Transverse colon (tissue), 4 donors: ENCODE measurements around the gene GM2A. TPM values are rescaled to one million over a fixed set of nuclear protein-coding genes. Genes with fewer than 3 reads are reported as not detected.

Source experiments
- DNase-seq: peaks from one replicate; pipeline ENCODE4 v3.0.0-alpha.2; 2019
- H3K27ac ChIP-seq, 4 donors: fragments of 200-600 bp; sonication (generic); 2 replicates each; pipeline ENCODE4 v1.5.1; 2016 to 2018; ENCODE audit warnings: inconsistent platforms in 4 of 4
- H3K27me3 ChIP-seq: fragments of 200-600 bp; sonication (generic); 2 replicates; pipeline ENCODE4 v1.5.1; 2017; ENCODE audit warnings: inconsistent platforms
- H3K36me3 ChIP-seq, 4 donors: fragments of 200-600 bp; sonication (generic); 2 replicates each; pipeline ENCODE4 v1.5.1; 2017 to 2019; ENCODE audit warnings: inconsistent platforms in 4 of 4
- H3K4me1 ChIP-seq, 4 donors: fragments of 200-600 bp; sonication (generic); 2 replicates each; pipeline ENCODE4 v1.5.1; 2017 to 2020; ENCODE audit warnings: inconsistent platforms in 4 of 4
- H3K4me3 ChIP-seq, 4 donors: fragments of 200-600 bp; sonication (generic); 1 replicate in 1 of 4; 2 replicates in 3 of 4; pipeline versions ENCODE4 v1.5.1 to v1.6.1; 2017 to 2019; ENCODE audit warnings: inconsistent platforms in 4 of 4
- H3K9me3 ChIP-seq, 2 donors: fragments of 200-600 bp; sonication (generic); 2 replicates each; pipeline ENCODE4 v1.5.1; 2017 to 2019; ENCODE audit warnings: inconsistent platforms in 2 of 2
- EP300 ChIP-seq: sonication (generic); formaldehyde crosslinking; IDR thresholded peaks from one replicate; pipeline ENCODE4 v1.6.1; 2017; ENCODE audit warnings: antibody characterized with exemption, low read depth
- POLR2A ChIP-seq: fragments of 450-650 bp; IDR thresholded peaks from one replicate; pipeline ENCODE4 v1.6.1; 2016; ENCODE audit warnings: antibody characterized with exemption, mild to moderate bottlenecking, moderate library complexity
- POLR2AphosphoS5 ChIP-seq, 3 donors: sonication (generic); formaldehyde crosslinking; IDR thresholded peaks; one replicate each; pipeline ENCODE4 v1.6.1; 2016; ENCODE audit warnings: antibody characterized with exemption in 3 of 3
- WGBS, 2 donors: methylation state at CpG; one replicate each; pipeline ENCODE4 v1.1.5; 2018; ENCODE audit warnings: low coverage in 1 of 2; 5-methylcytosine and 5-hydroxymethylcytosine counted together
- in situ Hi-C, 4 donors: fragments of 200-750 bp; cut with MboI; loops; one replicate each; pipeline versions ENCODE4 v1.15.0 to v1.15.1; 2017; ENCODE audit warnings: low sequenced_read_pairs in 3 of 4, low pct_ligation_motif_present in 1 of 4, low pct_unique_long_range_greater_than_20kb in 1 of 4
- intact Hi-C: fragments of 100-400 bp; cut with DNase I; formaldehyde crosslinking; loops from one replicate; pipeline ENCODE4 v1.15.1; 2023; ENCODE audit warnings: low total_unique reads
- total RNA-seq, 4 donors: library from RNA; depleted of rRNA; stranded (reverse); fragments of >200 nt; gene quantifications; one replicate each; pipeline ENCODE4 v1.1.0, GENCODE V29; 2016
- TF ChIP-seq, protein P1 (sequence below), 5 experiments: fragments of 200-600 bp in 3 of 5; fragments of 450-650 bp in 2 of 5; sonication (generic) in 3 of 5; IDR thresholded peaks; 1 replicate in 2 of 5; 2 replicates in 3 of 5; pipeline ENCODE4 v1.5.1; 2016 to 2017; ENCODE audit warnings: antibody characterized with exemption in 5 of 5, inconsistent platforms in 3 of 5, mild to moderate bottlenecking in 2 of 5, moderate library complexity in 1 of 5

GM2A gene
- total RNA-seq, 4 donors from 2014 or later, result 5.6 to 19.5 (median 11.2) TPM

DNA sequence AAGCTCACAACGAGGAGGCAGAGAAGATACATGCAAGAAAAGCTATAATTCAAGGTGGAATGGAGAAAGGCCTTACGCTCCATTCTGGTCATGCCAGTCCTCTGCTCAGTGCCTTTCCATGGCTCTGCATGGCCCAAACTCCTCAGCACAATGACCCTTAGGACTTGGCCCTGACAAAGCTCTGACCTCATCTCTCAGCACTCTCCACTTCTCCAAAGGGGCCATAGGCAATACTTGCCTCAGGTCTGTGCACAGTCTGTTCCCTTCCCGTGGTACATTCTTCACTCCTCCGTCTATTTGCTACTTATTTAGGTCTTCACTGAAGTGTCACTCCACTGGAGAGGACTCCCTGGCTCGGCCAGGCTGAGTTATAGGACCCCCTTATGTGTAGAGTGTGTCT is 25.9 kb downstream of the GM2A start:
- Histone ChIP-seq H3K4me3 (no peak overlapping the region), H3K36me3 (no peaks in the 10 kb centered on the region), H3K9me3 (no peaks in the 10 kb centered on the region), H3K4me1 (no peaks in the 10 kb centered on the region), H3K27me3 (no peaks in the 10 kb centered on the region), H3K27ac (no peak overlapping the region)
- intact Hi-C loops (no loop called here), in situ Hi-C loops (no loop called here)
- DNase-seq, result no peak
- TF ChIP-seq POLR2AphosphoS5 (IDR thresholded peaks at IDR 0.05) (no peak), POLR2A (no peak), EP300 (no peak)
- TF ChIP-seq, protein P1, sequence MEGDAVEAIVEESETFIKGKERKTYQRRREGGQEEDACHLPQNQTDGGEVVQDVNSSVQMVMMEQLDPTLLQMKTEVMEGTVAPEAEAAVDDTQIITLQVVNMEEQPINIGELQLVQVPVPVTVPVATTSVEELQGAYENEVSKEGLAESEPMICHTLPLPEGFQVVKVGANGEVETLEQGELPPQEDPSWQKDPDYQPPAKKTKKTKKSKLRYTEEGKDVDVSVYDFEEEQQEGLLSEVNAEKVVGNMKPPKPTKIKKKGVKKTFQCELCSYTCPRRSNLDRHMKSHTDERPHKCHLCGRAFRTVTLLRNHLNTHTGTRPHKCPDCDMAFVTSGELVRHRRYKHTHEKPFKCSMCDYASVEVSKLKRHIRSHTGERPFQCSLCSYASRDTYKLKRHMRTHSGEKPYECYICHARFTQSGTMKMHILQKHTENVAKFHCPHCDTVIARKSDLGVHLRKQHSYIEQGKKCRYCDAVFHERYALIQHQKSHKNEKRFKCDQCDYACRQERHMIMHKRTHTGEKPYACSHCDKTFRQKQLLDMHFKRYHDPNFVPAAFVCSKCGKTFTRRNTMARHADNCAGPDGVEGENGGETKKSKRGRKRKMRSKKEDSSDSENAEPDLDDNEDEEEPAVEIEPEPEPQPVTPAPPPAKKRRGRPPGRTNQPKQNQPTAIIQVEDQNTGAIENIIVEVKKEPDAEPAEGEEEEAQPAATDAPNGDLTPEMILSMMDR (IDR thresholded peaks at IDR 0.05), result no peak
- WGBS, 2 donors, result 73 to 82% methylated on average over 5 of the region's 5 CpGs

DNA sequence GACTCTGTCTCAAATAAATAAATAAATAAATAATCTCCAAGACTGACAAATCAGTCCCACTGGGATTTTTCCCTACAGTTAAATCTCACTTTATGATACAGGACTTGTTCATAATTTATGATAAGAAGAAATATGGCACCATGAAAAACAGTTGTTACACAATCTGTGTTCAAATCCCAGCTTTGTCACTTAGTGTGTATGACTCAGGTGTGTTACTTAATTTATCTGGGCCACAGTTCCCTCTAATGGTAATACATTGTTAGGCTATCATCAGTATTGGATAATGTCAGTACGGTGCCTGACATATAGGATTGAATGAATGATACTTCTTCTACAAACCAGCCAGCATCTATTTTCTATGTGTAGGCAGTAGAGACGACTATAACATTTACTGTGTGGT is 27.5 kb downstream of the GM2A start:
- no peak for TF ChIP-seq EP300
- TF ChIP-seq, protein P1 (IDR thresholded peaks at IDR 0.05), result no peak
- TF ChIP-seq POLR2AphosphoS5 (IDR thresholded peaks at IDR 0.05), result no peak
- no peak for TF ChIP-seq POLR2A
- Histone ChIP-seq H3K36me3 (no peaks in the 10 kb centered on the region), H3K4me3 (no peak overlapping the region), H3K4me1 (no peaks in the 10 kb centered on the region), H3K27me3 (no peaks in the 10 kb centered on the region), H3K9me3 (no peaks in the 10 kb centered on the region), H3K27ac (no peak overlapping the region)
- DNase-seq, result no peak
- in situ Hi-C loops, result no loop called here
- intact Hi-C loops, result no loop called here
- WGBS, 2 donors, result 56 to 91% methylated on average over 1 to 2 of the region's 2 CpGs

DNA sequence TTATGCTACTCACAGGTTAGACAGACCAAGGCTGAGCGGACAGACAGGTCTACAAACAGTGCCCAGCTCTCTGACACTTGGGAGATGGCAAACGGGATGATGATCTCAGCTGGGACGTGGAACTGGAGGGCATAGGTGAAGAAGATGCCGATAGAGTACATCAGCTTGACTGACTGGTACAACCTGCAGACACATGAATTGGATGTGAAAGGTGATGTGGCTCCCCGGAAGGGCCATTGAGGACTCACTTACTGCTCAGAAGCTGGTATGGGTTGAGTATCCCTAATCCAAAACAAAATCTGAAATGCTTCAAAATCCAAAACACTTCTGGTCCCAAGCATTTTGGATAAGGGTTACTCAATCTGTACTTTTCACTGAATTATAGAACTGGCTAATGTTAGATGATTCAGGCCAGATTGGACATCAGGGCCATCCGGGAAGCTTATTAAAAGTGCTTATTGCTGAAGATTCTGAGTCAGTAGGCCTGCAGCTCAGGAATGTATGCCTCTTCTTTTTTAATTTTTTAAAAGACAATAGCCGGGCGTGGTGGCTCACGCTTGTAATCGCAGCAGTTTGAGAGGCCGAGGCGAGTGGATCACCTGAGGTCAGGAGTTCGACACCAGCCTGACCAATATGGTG is 28.1 kb downstream of the GM2A start:
- Histone ChIP-seq H3K36me3 (no peaks in the 10 kb centered on the region), H3K4me3 (no peak overlapping the region), H3K4me1 (no peaks in the 10 kb centered on the region), H3K27ac (no peak overlapping the region), H3K27me3 (no peaks in the 10 kb centered on the region), H3K9me3 (no peaks in the 10 kb centered on the region)
- in situ Hi-C loops, result no loop called here
- WGBS, 2 donors, result 94 to 97% methylated on average over 9 to 13 of the region's 13 CpGs
- intact Hi-C loops, result no loop called here
- TF ChIP-seq POLR2AphosphoS5 (IDR thresholded peaks at IDR 0.05) (no peak), EP300 (no peak), POLR2A (no peak)
- TF ChIP-seq, protein P1 (IDR thresholded peaks at IDR 0.05), result no peak
- no peak for DNase-seq

DNA sequence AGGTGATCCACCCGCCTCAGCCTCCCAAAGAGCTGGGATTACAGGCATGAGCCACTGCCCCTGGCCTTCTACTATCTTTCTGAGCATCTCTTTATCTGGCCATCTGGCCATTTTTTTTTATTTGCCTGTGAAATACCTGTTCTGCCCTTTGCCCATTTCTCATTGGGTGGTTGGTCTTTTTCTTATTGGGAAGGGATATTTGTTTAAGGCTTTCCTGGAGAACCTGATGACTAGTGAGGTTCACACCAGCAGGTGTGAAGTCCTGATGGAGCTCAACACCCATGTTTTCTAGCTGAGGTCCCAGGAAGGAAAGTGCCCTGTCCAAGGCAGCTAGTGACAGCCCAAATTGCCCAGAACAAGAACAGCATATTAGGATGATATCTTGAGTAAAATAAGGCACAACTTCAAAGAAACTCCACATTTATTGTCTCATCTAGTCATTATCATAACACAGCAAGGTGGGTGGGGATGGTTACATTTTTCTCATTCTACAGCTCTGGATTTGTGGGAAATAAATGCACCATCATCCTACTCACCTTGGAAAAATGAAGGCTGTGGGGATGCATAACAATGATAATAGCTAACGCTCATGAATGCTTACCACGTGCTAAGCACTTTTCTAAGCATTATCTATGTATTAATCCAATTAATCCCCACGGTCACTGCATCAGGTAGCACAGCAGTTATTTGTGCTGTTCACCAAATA is 30.3 kb downstream of the GM2A start:
- intact Hi-C loops, result no loop called here
- in situ Hi-C loops, result no loop called here
- DNase-seq, result no peak
- no peak for TF ChIP-seq POLR2AphosphoS5 (IDR thresholded peaks at IDR 0.05)
- TF ChIP-seq EP300, result no peak
- TF ChIP-seq, protein P1 (IDR thresholded peaks at IDR 0.05), result no peak
- TF ChIP-seq POLR2A, result no peak
- H3K36me3 ChIP-seq, result no peaks in the 10 kb centered on the region
- H3K9me3 ChIP-seq, result no peaks in the 10 kb centered on the region
- WGBS, 2 donors, result 86 to 88% methylated on average over 1 to 4 of the region's 4 CpGs
- no peaks in the 10 kb centered on the region for H3K4me1 ChIP-seq
- H3K4me3 ChIP-seq, result no peak overlapping the region
- H3K27me3 ChIP-seq, result no peaks in the 10 kb centered on the region
- no peak overlapping the region for H3K27ac ChIP-seq
